Fibroblast of pulmonary artery (primary cell): ENCODE measurements around the gene PGAM1.

Source experiments
- DNase-seq: peaks from one replicate; pipeline ENCODE4 v3.0.0-alpha.2; 2010; ENCODE audit warnings: low read depth
- H3K4me3 ChIP-seq: replicated peaks from 2 replicates; pipeline ENCODE4 v1.5.1; 2011; ENCODE audit warnings: low read depth, mild to moderate bottlenecking, control low read depth, low read length, moderate library complexity
- CTCF ChIP-seq: IDR thresholded peaks from 2 replicates; pipeline ENCODE4 v1.5.1; 2011; ENCODE audit warnings: mild to moderate bottlenecking, control low read depth, low read length, inconsistent platforms; ENCODE audit errors: missing control alignments

PGAM1 gene

GRCh38 chr10:97384156-97384555, 41.8 kb upstream of the PGAM1 start:
- DNase-seq = no peak
- no peak overlapping the region for H3K4me3 ChIP-seq
- no peak for TF ChIP-seq CTCF

GRCh38 chr10:97384641-97385040, 41.4 kb upstream of the PGAM1 start:
- H3K4me3 ChIP-seq = no peak overlapping the region
- DNase-seq = no peak
- TF ChIP-seq CTCF = no peak

GRCh38 chr10:97385565-97385964, 40.4 kb upstream of the PGAM1 start:
- DNase-seq = no peak

GRCh38 chr10:97388152-97388551, 37.8 kb upstream of the PGAM1 start:
- no peak for TF ChIP-seq CTCF
- H3K4me3 ChIP-seq = no peak overlapping the region
- no peak for DNase-seq

More at GRCh38 chr10:97385565-97385964, 40.4 kb upstream of the PGAM1 start:
- no peak for TF ChIP-seq CTCF
- no peak overlapping the region for H3K4me3 ChIP-seq

GRCh38 chr10:97390091-97390490, 35.9 kb upstream of the PGAM1 start:
- DNase-seq = no peak
- TF ChIP-seq CTCF = no peak

GRCh38 chr10:97393034-97393573, 32.9 kb upstream of the PGAM1 start:
- no peak overlapping the region for H3K4me3 ChIP-seq
- TF ChIP-seq CTCF = no peak
- DNase-seq = no peak

More at GRCh38 chr10:97390091-97390490, 35.9 kb upstream of the PGAM1 start:
- no peak overlapping the region for H3K4me3 ChIP-seq

GRCh38 chr10:97396056-97396455, 29.9 kb upstream of the PGAM1 start:
- no peak for DNase-seq
- TF ChIP-seq CTCF = no peak
- no peak overlapping the region for H3K4me3 ChIP-seq
